Suprapubic skin (tissue), 3 donors: ENCODE results near the gene DNAJB14.

Experiments
- POLR2A ChIP-seq, 2 donors: fragments of 450-650 bp; IDR thresholded peaks; one replicate each; pipeline ENCODE4 v1.6.1; 2017; ENCODE audit warnings: antibody characterized with exemption in 2 of 2, mild to moderate bottlenecking in 2 of 2, moderate library complexity in 2 of 2
- TF ChIP-seq, protein P1 (sequence below), 2 donors: fragments of 200-600 bp in 1 of 2; fragments of 450-650 bp in 1 of 2; sonication (generic) in 1 of 2; IDR thresholded peaks; one replicate each; pipeline ENCODE4 v1.5.1; 2016 to 2019; ENCODE audit warnings: antibody characterized with exemption in 2 of 2, mild to moderate bottlenecking in 1 of 2, moderate library complexity in 1 of 2

DNA sequence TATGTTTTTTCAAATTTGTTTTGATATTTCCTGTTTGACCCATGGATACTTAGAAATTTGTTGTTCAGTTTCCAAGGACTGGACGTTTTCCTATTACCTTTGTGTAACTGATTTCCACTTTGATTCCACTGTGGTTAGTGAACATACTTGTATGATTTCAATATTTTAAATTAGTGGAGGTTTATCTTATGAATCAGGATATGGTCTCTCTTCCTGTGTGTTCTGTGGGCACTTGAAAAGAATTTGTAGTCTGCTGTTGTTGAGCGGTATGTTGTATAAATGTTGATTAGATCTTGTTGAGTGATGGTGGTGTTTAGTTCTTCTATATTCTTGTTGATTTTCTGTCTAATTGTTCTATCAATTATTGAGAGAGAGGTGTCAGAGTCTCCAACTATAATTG is 31.0 kb downstream of the DNAJB14 start:
- TF ChIP-seq, protein P1, sequence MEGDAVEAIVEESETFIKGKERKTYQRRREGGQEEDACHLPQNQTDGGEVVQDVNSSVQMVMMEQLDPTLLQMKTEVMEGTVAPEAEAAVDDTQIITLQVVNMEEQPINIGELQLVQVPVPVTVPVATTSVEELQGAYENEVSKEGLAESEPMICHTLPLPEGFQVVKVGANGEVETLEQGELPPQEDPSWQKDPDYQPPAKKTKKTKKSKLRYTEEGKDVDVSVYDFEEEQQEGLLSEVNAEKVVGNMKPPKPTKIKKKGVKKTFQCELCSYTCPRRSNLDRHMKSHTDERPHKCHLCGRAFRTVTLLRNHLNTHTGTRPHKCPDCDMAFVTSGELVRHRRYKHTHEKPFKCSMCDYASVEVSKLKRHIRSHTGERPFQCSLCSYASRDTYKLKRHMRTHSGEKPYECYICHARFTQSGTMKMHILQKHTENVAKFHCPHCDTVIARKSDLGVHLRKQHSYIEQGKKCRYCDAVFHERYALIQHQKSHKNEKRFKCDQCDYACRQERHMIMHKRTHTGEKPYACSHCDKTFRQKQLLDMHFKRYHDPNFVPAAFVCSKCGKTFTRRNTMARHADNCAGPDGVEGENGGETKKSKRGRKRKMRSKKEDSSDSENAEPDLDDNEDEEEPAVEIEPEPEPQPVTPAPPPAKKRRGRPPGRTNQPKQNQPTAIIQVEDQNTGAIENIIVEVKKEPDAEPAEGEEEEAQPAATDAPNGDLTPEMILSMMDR (IDR thresholded peaks at IDR 0.05): no peak
- no peak for TF ChIP-seq POLR2A (IDR thresholded peaks at IDR 0.05)
